Activated naive CD4-positive, alpha-beta T cell (primary cell): ENCODE results near the gene SF3B3.

ENCODE experiments used
- DNase-seq, 4 experiments: peaks; one replicate each; lab custom pipeline; 2025; lab: John Stamatoyannopoulos, UW

SF3B3 gene

GRCh38 chr16:70523743-70524398 is at the start of gene SF3B3:
Gene SF3B3 (plus strand): TSS chr16:70523816. CDS start chr16:70526657, 2,841 bp downstream.
- peak; percentile 64 to 78 (median 73) for DNase-seq

DNA sequence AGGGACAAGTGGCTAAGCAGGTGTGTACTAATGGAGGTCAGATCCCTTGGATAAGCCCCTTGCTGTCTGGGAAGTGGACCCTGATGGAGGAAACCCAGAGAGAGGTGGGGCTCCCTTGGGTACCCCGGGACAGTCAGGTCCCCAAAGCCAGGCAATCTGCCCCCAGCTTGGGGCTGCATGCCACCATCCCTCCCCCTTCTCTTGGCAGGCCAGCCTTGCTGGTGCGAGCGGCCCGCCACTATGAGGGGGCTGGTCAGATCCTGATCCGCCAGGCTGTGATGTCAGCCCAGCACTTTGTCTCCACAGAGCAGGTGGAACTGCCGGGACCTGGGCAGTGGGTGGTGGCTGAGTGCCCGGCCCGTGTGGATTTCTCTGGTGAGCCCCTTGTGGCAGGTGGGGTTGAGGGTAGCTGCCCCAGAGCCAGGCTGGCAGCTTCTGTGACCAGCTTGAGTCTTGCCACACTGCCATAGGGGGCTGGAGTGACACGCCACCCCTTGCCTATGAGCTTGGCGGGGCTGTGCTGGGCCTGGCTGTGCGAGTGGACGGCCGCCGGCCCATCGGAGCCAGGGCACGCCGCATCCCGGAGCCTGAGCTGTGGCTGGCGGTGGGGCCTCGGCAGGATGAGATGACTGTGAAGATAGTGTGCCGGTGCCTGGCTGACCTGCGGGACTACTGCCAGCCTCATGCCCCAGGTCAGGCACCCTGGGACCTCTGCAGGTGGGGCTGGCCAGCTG is 49.1 kb upstream of the SF3B3 start:
- no peak for DNase-seq

GRCh38 chr16:70475054-70475871 is 48.4 kb upstream of the SF3B3 start:
- no peak for DNase-seq

DNA sequence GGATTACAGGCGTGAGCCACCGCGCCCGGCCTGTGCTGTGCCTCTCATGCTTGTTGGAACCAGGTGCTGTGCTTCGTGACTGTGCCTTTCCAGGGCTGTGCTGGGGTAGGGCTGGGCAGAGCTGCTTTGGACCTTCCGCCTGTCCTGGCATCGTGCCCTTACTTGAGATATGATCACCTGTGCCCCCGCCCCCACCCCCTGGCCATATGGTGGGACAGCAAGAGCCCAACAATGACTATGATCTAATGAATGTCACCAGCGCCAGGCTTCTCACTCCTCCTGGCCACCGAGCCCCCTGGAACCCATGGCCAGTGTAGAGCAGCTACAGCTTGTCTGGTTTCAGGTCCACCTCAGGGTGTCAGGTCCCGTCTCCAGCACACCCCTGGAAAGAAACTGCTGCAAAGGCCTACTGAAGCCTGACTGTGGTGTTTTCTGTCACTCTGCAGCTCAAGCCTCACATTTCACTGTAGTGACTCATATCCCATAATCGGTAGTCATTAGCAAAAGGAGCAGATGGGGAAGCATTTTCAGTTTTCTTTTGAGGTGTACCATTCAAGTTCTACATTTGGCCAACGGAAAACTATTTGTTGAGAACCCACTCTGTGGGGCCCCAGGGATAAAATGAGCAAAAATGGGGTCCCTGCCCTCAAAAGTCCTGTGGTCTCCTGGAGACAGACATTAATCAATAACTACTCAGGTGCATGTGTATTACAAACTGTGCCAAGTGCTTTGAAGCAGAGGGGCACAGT is 47.2 kb upstream of the SF3B3 start:
- no peak for DNase-seq

DNA sequence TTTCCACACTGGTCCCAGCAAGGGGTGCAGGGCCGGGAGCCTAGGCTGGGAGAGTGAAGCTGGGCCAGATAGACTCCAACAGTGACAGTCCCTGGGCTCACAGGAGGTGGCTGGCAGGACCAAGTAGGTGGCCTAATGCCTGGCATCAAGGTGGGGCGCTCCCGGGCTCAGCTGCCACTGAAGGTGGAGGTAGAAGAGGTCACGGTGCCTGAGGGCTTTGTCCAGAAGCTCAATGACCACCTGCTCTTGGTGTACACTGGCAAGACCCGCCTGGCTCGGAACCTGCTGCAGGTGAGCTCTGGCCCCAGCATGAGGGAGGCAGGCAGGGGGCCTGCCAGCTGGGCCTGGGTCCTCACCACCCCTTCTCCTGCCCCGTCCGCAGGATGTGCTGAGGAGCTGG is 45.4 kb upstream of the SF3B3 start:
- DNase-seq, result no peak

- no peak for DNase-seq
Measured at GRCh38 chr16:70478912-70479341, 44.7 kb upstream of the SF3B3 start.

DNA sequence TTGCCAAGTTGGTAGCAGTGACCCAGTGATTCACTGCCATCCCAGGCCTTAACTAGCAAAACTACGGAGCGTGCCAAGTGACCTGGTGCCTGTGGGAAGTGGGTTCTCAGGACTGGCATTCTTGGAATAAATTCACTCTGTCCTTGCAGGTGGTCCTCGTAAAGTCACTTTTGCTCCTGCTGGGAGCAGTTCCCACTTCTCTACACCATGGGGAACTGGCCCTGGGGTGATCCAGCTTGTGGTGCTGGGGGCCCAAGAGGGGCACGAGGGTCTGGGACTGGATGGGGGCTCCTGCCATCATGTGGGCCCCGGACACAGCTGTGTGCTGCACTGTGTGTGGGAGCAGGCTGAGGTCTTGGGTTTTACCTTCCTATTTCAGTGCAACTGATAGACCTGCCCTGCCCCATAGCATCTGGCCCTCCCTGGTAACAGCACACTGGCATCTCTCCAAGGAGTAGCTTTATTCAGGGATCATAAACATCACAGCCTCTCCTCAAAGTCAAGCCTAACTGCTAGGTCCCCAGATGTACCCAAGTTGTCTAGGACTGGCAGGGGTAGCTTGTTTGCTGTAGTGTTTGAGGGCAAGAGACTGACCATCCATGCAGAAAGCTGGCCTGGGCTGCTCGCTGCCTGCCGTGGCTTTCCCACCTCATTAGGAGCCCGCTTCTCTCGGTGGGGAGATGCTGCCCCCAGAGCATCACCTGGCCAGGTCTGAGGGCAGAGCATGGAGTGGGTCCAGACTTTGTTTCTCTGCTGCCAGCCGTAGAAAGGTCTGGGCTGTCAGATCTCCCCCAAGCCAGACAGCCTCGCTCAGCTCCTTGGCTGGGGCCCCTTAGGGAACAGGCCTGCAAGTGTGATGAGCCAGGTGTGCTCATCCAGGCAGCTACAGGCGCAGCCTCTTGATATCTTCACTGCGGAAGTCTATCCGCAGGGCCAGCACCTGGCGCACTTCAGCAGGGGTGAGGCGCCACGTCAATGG is 43.2 kb upstream of the SF3B3 start:
- no peak for DNase-seq

- DNase-seq, result no peak
Measured at GRCh38 chr16:70481929-70482536, 41.6 kb upstream of the SF3B3 start.

DNA sequence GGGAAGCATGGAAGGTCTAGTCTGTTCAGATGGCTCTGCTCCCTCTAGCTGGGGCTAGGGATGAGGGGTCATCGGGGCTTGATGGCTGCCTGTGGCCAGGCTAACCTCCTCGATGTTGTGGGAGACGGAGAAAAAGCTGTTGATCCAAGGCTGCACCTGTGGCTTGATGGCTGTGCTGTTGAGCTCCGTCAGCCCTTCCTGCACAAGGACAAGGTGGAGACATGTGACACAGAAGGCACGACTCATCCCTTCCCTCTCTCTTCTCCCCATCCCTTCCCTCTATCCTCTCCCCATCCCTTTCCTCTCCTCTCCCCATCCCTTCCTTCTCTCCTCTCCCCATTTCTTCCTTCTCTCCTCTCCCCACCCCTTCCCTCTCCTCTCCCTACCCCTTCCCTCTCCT is 41.0 kb upstream of the SF3B3 start:
- no peak for DNase-seq

GRCh38 chr16:70483426-70483825 is 40.2 kb upstream of the SF3B3 start:
- no peak for DNase-seq

- no peak for DNase-seq
Measured at GRCh38 chr16:70484867-70485266, 38.7 kb upstream of the SF3B3 start.

GRCh38 chr16:70490261-70490660 is 33.4 kb upstream of the SF3B3 start:
- DNase-seq, result no peak

GRCh38 chr16:70493802-70494201 is 29.8 kb upstream of the SF3B3 start:
- DNase-seq, result no peak

GRCh38 chr16:70494202-70494770 is 29.3 kb upstream of the SF3B3 start:
- no peak for DNase-seq

GRCh38 chr16:70494777-70495176 is 28.8 kb upstream of the SF3B3 start:
- no peak for DNase-seq

DNA sequence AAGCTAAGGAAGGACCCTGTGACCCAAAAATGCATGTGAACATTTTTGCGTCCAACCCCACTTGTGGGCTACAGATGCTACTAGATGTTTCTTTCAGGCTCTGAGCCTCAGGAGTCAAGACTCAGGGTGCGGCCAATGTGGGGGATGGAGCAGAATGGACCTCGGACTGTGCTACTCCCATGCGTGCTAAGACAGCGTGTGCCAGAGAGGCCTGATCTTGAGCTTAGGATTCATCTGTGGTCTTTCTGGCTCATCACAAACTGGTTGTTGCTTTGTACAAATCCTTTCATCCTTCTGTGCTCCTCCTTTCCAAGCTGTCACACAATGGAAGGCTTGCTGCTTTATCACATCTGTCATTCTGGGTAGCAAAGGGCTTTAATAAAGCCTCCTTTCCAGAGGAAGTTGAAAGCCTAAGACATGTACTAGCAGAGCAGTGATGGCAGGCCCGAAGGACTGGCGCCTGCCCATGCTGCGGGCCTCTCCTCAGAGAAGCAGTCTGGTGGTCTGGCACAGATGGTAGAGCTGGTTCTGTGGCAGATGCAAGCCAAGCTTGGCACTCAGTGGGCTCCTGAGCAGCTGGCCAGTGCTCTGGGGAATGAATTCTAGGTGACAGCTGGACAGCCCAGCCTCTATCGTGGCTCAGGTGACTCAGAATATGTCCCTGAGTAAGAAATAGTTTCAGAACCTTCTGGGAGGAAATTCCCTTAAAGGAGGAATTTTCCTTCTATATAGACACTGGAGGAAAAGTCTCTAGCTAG is 28.0 kb upstream of the SF3B3 start:
- DNase-seq, result no peak

DNA sequence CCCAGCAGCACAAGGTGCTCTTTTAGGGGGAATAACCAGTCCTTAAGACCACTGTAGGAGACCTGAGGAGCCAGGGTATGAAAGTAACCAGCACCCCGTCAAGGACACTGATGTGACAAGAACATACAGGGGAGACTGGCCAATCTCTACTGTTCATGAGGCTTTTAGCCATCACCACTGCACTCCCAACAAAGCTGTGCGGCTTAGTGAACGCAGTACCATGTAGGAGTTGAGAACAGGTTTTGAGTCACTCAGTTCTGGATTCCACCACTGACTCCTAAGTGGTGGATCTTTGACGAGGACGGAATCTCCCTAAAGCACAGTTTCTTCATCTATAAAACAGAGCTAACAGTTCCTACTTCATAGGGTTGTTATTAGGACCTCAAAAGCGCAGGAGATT is 27.1 kb upstream of the SF3B3 start:
- DNase-seq, result no peak

GRCh38 chr16:70508752-70509151 is 14.9 kb upstream of the SF3B3 start:
- no peak for DNase-seq

DNA sequence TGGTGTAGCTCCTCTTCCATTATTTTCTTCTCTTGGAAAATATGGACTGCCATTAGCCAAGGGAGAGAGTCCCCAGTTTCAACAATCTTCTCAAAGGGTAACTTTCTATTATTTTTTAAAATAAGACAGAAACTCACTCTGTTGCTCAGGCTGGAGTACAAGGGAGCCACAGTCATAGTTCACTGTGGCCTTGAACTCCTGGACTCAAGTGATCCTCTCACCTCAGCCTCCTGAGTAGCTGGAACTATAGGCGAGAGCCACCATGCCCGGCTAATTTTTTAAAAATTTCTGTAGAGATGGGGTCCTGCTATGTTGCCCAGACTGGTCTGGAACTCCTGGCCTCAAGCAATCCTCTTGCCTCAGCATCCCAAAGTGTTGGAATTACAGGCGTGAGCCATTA is 13.4 kb upstream of the SF3B3 start:
- no peak for DNase-seq
